ENCODE measurements around the gene ZNF451. TPM values are rescaled to one million over a fixed set of nuclear protein-coding genes. Genes with fewer than 3 reads are reported as not detected.

ZNF451 gene
- total and polyA plus RNA-seq, 2 donors (not counting 1 experiment from before 2014, with no cell fraction given) = 25.9 to 86.3 TPM

DNA sequence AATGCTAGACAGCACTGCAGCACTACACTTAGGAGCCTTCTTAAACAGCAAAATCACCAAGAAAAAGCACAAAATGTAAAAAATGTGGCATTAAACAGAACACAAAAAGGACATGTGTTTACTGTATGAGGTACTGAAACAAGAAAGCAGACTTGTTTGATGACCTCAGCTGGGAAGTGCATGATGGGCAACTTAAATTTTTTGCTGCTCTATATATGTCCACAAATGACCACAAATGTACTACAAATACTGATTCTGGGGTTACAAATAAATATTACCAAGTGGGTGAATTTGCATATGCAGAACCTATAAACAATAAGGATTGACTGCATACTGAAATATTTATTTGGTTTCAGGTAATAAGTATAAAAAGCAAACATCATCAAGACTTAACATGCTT is 119.0 kb downstream of the ZNF451 start:
- POLR2A ChIA-PET = no interaction called here

DNA sequence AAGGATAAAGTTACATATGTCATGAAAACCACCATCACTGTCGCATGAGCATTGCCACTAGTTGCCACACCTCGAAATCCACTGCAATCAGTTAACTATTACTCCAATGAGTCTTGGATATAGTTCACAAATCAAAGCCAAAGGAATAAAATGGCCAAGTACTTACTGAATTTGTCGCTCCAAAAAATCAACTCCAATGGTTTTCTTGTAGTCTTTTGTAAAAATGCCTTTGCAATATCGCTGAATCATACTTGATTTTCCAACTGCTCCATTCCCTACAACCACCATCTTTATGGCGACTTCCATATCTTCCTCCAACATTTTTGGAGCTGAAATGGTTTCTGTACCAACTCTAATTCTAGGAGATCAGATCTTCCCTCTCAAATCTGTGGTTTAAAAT is 120.1 kb downstream of the ZNF451 start:
- Histone ChIP-seq H3K9ac (ENCODE audit: low read length) (no peak overlapping the region), H4K20me1 (ENCODE audit: control insufficient read depth, insufficient read depth, low read length, poor library complexity, severe bottlenecking) (no peaks in the 10 kb centered on the region), H3K27me3 (replicated peaks in 1 of 4; ENCODE audit: control extremely low read depth in 1 of 4, control insufficient read depth in 3 of 4, insufficient read depth in 4 of 4, low read length in 3 of 4) (no peaks in the 10 kb centered on the region), H3K27ac (ENCODE audit: low read length in 2 of 2) (no peak overlapping the region), H2AFZ (ENCODE audit: insufficient read depth, low read depth, low read length, poor library complexity, severe bottlenecking) (no peak overlapping the region), H3K4me2 (replicated peaks; ENCODE audit: low read depth, low read length, poor library complexity, severe bottlenecking) (no peak overlapping the region), H3K4me3 (ENCODE audit: control extremely low read depth in 1 of 5, extremely low read depth in 1 of 5, insufficient read depth in 1 of 5, low read depth in 2 of 5, low read length in 4 of 5) (no peak overlapping the region), H3K36me3 (replicated peaks in 1 of 2; ENCODE audit: control extremely low read depth in 1 of 2, control insufficient read depth in 1 of 2, extremely low read depth in 1 of 2, insufficient read depth in 2 of 2, low read length in 1 of 2) (no peaks in the 10 kb centered on the region), H3K9me3 (ENCODE audit: control extremely low read depth in 1 of 3, control insufficient read depth in 2 of 3, insufficient read depth in 1 of 3, low read length in 2 of 3) (no peaks in the 10 kb centered on the region), H3K79me2 (ENCODE audit: control insufficient read depth, insufficient read depth, low read length) (no peaks in the 10 kb centered on the region), H3K4me1 (ENCODE audit: control insufficient read depth in 2 of 2, insufficient read depth in 2 of 2, low read length in 2 of 2) (no peaks in the 10 kb centered on the region)
- CTCF ChIA-PET = no interaction called here
- Mint-ChIP-seq H3K4me3 (no peak overlapping the region), H3K27ac (no peak overlapping the region), H3K4me1 (no peaks in the 10 kb centered on the region), H3K9me3 (ENCODE audit: insufficient read depth) (no peaks in the 10 kb centered on the region), H3K27me3 (no peaks in the 10 kb centered on the region)
- intact Hi-C loops (cut with micrococcal nuclease) = no loop called here
- TF ChIP-seq, protein P1, sequence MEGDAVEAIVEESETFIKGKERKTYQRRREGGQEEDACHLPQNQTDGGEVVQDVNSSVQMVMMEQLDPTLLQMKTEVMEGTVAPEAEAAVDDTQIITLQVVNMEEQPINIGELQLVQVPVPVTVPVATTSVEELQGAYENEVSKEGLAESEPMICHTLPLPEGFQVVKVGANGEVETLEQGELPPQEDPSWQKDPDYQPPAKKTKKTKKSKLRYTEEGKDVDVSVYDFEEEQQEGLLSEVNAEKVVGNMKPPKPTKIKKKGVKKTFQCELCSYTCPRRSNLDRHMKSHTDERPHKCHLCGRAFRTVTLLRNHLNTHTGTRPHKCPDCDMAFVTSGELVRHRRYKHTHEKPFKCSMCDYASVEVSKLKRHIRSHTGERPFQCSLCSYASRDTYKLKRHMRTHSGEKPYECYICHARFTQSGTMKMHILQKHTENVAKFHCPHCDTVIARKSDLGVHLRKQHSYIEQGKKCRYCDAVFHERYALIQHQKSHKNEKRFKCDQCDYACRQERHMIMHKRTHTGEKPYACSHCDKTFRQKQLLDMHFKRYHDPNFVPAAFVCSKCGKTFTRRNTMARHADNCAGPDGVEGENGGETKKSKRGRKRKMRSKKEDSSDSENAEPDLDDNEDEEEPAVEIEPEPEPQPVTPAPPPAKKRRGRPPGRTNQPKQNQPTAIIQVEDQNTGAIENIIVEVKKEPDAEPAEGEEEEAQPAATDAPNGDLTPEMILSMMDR (IDR thresholded peaks at IDR 0.05) = no peak
- no peak for TF ChIP-seq EZH2 (IDR thresholded peaks at IDR 0.05; ENCODE audit: borderline replicate concordance, insufficient read depth, low read depth, low read length, poor library complexity, severe bottlenecking)
- no peak for ATAC-seq (ENCODE audit: low read depth)
- no CpG with 5 or more reads among the region's 5 CpGs for WGBS (ENCODE audit: insufficient coverage)
- POLR2A ChIA-PET = no interaction called here
- no peak for DNase-seq

More for the DNA sequence above, 119.0 kb downstream of the ZNF451 start:
- CTCF ChIA-PET = no interaction called here
- intact Hi-C loops (cut with micrococcal nuclease) = no loop called here
- Histone ChIP-seq H4K20me1 (ENCODE audit: control insufficient read depth, insufficient read depth, low read length, poor library complexity, severe bottlenecking) (no peaks in the 10 kb centered on the region), H3K27ac (ENCODE audit: low read length in 2 of 2) (no peak overlapping the region), H3K9ac (ENCODE audit: low read length) (no peak overlapping the region), H3K4me2 (replicated peaks; ENCODE audit: low read depth, low read length, poor library complexity, severe bottlenecking) (no peak overlapping the region), H3K4me3 (ENCODE audit: control extremely low read depth in 1 of 5, extremely low read depth in 1 of 5, insufficient read depth in 1 of 5, low read depth in 2 of 5, low read length in 4 of 5) (no peak overlapping the region), H3K4me1 (ENCODE audit: control insufficient read depth in 2 of 2, insufficient read depth in 2 of 2, low read length in 2 of 2) (no peaks in the 10 kb centered on the region), H3K27me3 (replicated peaks in 1 of 4; ENCODE audit: control extremely low read depth in 1 of 4, control insufficient read depth in 3 of 4, insufficient read depth in 4 of 4, low read length in 3 of 4) (no peaks in the 10 kb centered on the region), H3K79me2 (ENCODE audit: control insufficient read depth, insufficient read depth, low read length) (no peaks in the 10 kb centered on the region), H3K9me3 (ENCODE audit: control extremely low read depth in 1 of 3, control insufficient read depth in 2 of 3, insufficient read depth in 1 of 3, low read length in 2 of 3) (no peaks in the 10 kb centered on the region), H3K36me3 (replicated peaks in 1 of 2; ENCODE audit: control extremely low read depth in 1 of 2, control insufficient read depth in 1 of 2, extremely low read depth in 1 of 2, insufficient read depth in 2 of 2, low read length in 1 of 2) (no peaks in the 10 kb centered on the region), H2AFZ (ENCODE audit: insufficient read depth, low read depth, low read length, poor library complexity, severe bottlenecking) (no peak overlapping the region)
- no peak for TF ChIP-seq EZH2 (IDR thresholded peaks at IDR 0.05; ENCODE audit: borderline replicate concordance, insufficient read depth, low read depth, low read length, poor library complexity, severe bottlenecking)
- Mint-ChIP-seq H3K4me3 (no peak overlapping the region), H3K9me3 (ENCODE audit: insufficient read depth) (no peaks in the 10 kb centered on the region), H3K4me1 (no peaks in the 10 kb centered on the region), H3K27me3 (no peaks in the 10 kb centered on the region), H3K27ac (no peak overlapping the region)
- DNase-seq = no peak
- ATAC-seq (ENCODE audit: low read depth) = no peak

All from B cell (primary cell).